Measurements from ENCODE around the gene LIPT1.
A peak's percentile ranks its signal among the peaks of the same experiment; 100 is the strongest.
"Not testable (repeated sequence)": the region's sequence is repeated elsewhere in the genome, so short reads cannot be mapped to it uniquely, and the experiment has no call there.

LIPT1 gene

GRCh38 chr2:99180755-99181623 lies 26.2 kb downstream of the LIPT1 start, which contains the start of the genes MITD1 and MRPL30:
Gene MITD1 (minus strand): TSS chr2:99181058. CDS start chr2:99180981, 77 bp downstream.
Gene MRPL30 (plus strand): TSS chr2:99181184. CDS start chr2:99186204, 5,020 bp downstream.
- H3K36me3 ChIP-seq (ENCODE audit: insufficient read depth, low read depth, low read length) = peaks cover 9% of the 10 kb centered on the region
- no peaks in the 10 kb centered on the region for H3K9me3 ChIP-seq (ENCODE audit: insufficient read depth, low read depth, low read length)
- peak within 1 kb of the TSS; percentile 82 for H3K27ac ChIP-seq (ENCODE audit: low read length)
- H3K9ac ChIP-seq (ENCODE audit: low read depth, low read length) = peak within 1 kb of the TSS; percentile 97
- peak within 1 kb of the TSS; percentile 95 for H3K4me3 ChIP-seq (ENCODE audit: low read length)
- peaks cover 4% of the 10 kb centered on the region for H3K4me1 ChIP-seq (ENCODE audit: insufficient read depth, low read length)
- no peaks in the 10 kb centered on the region for H3K27me3 ChIP-seq (ENCODE audit: insufficient read depth, low read length)

DNA sequence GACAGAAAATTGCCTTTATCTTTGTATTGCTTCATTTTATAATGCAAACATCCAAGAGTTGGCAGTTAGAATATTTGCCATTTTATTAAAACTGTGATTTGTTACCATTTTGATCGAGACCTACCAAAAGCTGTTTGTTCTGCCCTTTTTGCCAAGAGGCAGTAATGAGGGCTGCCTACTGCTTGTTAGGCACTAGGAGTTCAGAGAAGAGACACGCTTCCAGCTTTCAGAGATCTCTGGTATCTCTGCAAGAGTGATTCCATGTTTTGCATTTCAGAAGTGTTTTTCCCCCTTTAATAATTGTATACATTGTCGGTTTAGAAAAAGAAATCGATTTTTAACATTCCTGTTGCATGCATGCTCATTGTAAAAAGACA lies 26.8 kb downstream of the LIPT1 start:
- Histone ChIP-seq H3K9me3 (ENCODE audit: insufficient read depth, low read depth, low read length) (no peaks in the 10 kb centered on the region), H3K9ac (ENCODE audit: low read depth, low read length) (peak overlapping the region; percentile 97), H3K4me1 (ENCODE audit: insufficient read depth, low read length) (peaks cover 4% of the 10 kb centered on the region), H3K27me3 (ENCODE audit: insufficient read depth, low read length) (no peaks in the 10 kb centered on the region), H3K4me3 (ENCODE audit: low read length) (peak overlapping the region; percentile 95), H3K36me3 (ENCODE audit: insufficient read depth, low read depth, low read length) (peaks cover 9% of the 10 kb centered on the region), H3K27ac (ENCODE audit: low read length) (peak overlapping the region; percentile 82)

DNA sequence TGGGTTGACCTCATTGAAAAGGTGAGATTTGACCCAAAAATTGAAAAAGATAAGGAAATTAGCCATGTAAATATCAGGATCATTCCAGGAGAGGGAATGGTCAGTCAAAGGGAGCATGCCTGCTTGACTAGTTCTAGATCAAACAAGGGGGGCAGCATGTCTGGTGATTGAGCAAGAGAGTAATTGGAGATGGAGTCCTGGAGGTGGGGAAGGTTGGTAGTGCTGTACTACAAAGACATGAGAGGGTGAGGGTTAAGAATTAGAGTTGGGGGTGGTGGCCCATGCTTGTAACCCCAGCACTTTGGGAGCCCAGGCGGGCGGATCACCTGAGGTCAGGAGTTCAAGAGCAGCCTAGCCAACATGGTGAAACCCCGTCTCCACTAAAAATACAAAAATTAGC lies 28.3 kb downstream of the LIPT1 start:
- Histone ChIP-seq H3K4me3 (ENCODE audit: low read length) (peak overlapping the region; percentile 95), H3K4me1 (ENCODE audit: insufficient read depth, low read length) (peaks cover 4% of the 10 kb centered on the region), H3K27me3 (ENCODE audit: insufficient read depth, low read length) (no peaks in the 10 kb centered on the region), H3K36me3 (ENCODE audit: insufficient read depth, low read depth, low read length) (peaks cover 20% of the 10 kb centered on the region), H3K27ac (ENCODE audit: low read length) (no peak overlapping the region), H3K9me3 (ENCODE audit: insufficient read depth, low read depth, low read length) (no peaks in the 10 kb centered on the region), H3K9ac (ENCODE audit: low read depth, low read length) (peak overlapping the region; percentile 47; the same call in 1 of the 2 replicates)

DNA sequence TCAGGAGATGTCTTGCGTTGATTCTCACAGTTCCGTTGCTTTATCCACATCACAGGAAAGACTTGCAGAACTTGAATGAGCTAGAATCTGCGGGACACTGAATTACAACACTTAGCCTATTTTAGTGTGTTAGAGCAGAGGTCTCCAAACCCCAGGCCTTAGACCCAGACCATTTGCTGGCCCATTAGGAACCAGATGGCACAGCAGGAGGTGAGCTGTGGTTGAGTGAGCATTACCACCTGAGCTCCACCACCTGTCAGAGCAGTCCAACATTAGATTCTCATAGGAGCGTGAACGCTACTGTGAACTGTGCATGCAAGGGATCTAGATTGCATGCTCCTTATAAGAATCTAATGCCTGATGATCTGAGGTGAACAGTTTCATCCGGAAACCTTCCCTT lies 30.0 kb downstream of the LIPT1 start:
- Histone ChIP-seq H3K27me3 (ENCODE audit: insufficient read depth, low read length) (no peaks in the 10 kb centered on the region), H3K9me3 (ENCODE audit: insufficient read depth, low read depth, low read length) (no peaks in the 10 kb centered on the region), H3K36me3 (ENCODE audit: insufficient read depth, low read depth, low read length) (peaks cover 30% of the 10 kb centered on the region)

DNA sequence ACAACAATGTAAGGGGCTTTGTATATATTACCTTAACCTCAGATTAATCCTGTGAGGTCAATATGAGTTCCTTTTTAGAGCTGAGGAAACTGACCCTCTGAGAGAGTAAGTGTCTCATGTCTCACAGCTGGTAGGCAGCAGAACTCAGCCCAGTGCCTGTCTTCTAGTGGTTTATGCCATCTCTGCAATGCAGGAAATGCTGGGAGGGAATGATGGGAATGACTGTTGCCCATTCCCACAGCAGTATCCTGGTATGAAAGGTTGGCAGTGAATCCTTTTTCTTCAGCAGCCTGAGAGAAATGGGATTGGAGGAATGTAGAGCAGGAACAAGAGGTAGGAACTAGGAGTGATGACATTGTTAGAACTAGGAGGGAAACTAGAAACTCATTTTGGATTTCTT lies 32.2 kb downstream of the LIPT1 start:
- no peaks in the 10 kb centered on the region for H3K27me3 ChIP-seq (ENCODE audit: insufficient read depth, low read length)
- no peaks in the 10 kb centered on the region for H3K4me1 ChIP-seq (ENCODE audit: insufficient read depth, low read length)
- H3K36me3 ChIP-seq (ENCODE audit: insufficient read depth, low read depth, low read length) = peaks cover 52% of the 10 kb centered on the region
- H3K4me3 ChIP-seq (ENCODE audit: low read length) = no peak overlapping the region
- H3K9me3 ChIP-seq (ENCODE audit: insufficient read depth, low read depth, low read length) = no peaks in the 10 kb centered on the region
- H3K27ac ChIP-seq (ENCODE audit: low read length) = no peak overlapping the region
- H3K9ac ChIP-seq (ENCODE audit: low read depth, low read length) = no peak overlapping the region

More for the DNA sequence above, 30.0 kb downstream of the LIPT1 start:
- Histone ChIP-seq H3K4me3 (ENCODE audit: low read length) (no peak overlapping the region), H3K9ac (ENCODE audit: low read depth, low read length) (no peak overlapping the region), H3K27ac (ENCODE audit: low read length) (no peak overlapping the region), H3K4me1 (ENCODE audit: insufficient read depth, low read length) (peaks cover 4% of the 10 kb centered on the region)

- Histone ChIP-seq H3K9me3 (ENCODE audit: insufficient read depth, low read depth, low read length) (no peaks in the 10 kb centered on the region), H3K9ac (ENCODE audit: low read depth, low read length) (no peak overlapping the region), H3K27me3 (ENCODE audit: insufficient read depth, low read length) (no peaks in the 10 kb centered on the region), H3K4me3 (ENCODE audit: low read length) (no peak overlapping the region), H3K4me1 (ENCODE audit: insufficient read depth, low read length) (no peaks in the 10 kb centered on the region), H3K27ac (ENCODE audit: low read length) (no peak overlapping the region), H3K36me3 (ENCODE audit: insufficient read depth, low read depth, low read length) (peaks cover 59% of the 10 kb centered on the region)
These were observed 33.6 kb downstream of the LIPT1 start for GRCh38 chr2:99188357-99188756.

- no peaks in the 10 kb centered on the region for H3K9me3 ChIP-seq (ENCODE audit: insufficient read depth, low read depth, low read length)
- H3K27ac ChIP-seq (ENCODE audit: low read length) = no peak overlapping the region
These were observed 35.8 kb downstream of the LIPT1 start for GRCh38 chr2:99190548-99190947.

DNA sequence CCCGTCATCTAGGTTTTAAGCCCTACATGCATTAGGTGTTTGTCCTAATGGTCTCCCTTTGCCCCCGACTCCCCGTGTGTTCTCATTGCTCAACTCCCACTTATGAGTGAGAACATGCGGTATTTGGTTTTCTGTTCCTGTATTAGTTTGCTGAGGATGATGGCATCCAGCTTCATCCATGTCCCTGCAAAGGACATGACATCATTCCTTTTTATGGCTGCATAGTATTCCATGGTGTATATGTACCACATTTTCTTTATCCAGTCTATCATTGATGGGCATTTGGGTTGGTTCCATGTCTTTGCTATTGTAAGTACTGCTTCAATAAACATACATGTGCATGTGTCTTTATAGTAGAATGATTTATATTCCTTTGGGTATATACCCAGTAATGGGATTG lies 37.6 kb downstream of the LIPT1 start:
- not testable (repeated sequence) for H3K27ac ChIP-seq (ENCODE audit: low read length); H3K9me3 ChIP-seq (ENCODE audit: insufficient read depth, low read depth, low read length)
- peaks cover 91% of the 10 kb centered on the region for H3K36me3 ChIP-seq (ENCODE audit: insufficient read depth, low read depth, low read length)

More at GRCh38 chr2:99190548-99190947, 35.8 kb downstream of the LIPT1 start:
- Histone ChIP-seq H3K4me3 (ENCODE audit: low read length) (no peak overlapping the region), H3K36me3 (ENCODE audit: insufficient read depth, low read depth, low read length) (peaks cover 80% of the 10 kb centered on the region), H3K4me1 (ENCODE audit: insufficient read depth, low read length) (no peaks in the 10 kb centered on the region), H3K9ac (ENCODE audit: low read depth, low read length) (no peak overlapping the region), H3K27me3 (ENCODE audit: insufficient read depth, low read length) (no peaks in the 10 kb centered on the region)

DNA sequence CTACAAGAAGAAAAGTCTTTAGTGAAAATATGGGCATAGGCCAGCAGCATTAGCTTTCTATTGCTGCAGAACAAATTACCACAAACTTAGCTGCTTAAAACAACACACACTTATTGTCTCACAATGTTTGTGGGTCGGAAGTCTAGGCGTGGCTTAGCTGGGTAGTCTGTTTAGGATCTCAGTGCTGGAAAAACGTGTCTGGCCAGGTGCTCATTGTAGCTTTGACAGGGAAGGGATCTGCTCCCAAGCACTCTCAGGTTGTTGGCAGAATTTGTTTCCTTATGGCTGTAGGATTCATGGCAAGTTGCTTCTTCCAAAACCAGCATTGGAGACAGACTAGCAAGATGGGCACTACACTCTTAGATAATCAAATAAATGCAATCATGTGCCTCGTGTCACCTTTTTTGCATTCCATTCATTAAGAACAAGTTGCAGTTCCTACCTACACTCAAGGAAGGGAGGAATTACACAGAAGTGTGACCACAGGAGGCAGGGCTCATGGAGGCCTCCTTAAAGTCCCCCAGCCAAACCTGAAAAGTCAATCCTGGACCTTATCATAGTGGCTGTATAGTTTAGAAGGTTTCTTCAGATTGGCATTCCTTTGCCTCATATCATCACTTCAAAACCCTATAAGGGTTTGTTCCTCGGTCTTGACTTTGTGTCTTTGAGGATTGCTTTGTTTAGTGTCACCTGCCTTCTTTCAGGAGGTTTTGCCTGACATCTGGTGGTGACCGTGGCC lies 43.5 kb downstream of the LIPT1 start:
- peaks cover 3% of the 10 kb centered on the region for H3K9me3 ChIP-seq (ENCODE audit: insufficient read depth, low read depth, low read length)
- no peaks in the 10 kb centered on the region for H3K4me1 ChIP-seq (ENCODE audit: insufficient read depth, low read length)
- no peak overlapping the region for H3K4me3 ChIP-seq (ENCODE audit: low read length)
- H3K27me3 ChIP-seq (ENCODE audit: insufficient read depth, low read length) = no peaks in the 10 kb centered on the region
- H3K9ac ChIP-seq (ENCODE audit: low read depth, low read length) = no peak overlapping the region
- H3K36me3 ChIP-seq (ENCODE audit: insufficient read depth, low read depth, low read length) = peaks cover 48% of the 10 kb centered on the region
- no peak overlapping the region for H3K27ac ChIP-seq (ENCODE audit: low read length)

More for the DNA sequence above, 37.6 kb downstream of the LIPT1 start:
- not testable (repeated sequence) for H3K9ac ChIP-seq (ENCODE audit: low read depth, low read length); H3K4me3 ChIP-seq (ENCODE audit: low read length); H3K27me3 ChIP-seq (ENCODE audit: insufficient read depth, low read length); H3K4me1 ChIP-seq (ENCODE audit: insufficient read depth, low read length)

GRCh38 chr2:99200076-99200800 lies 45.5 kb downstream of the LIPT1 start:
- no peak overlapping the region for H3K9ac ChIP-seq (ENCODE audit: low read depth, low read length)
- no peak overlapping the region for H3K4me3 ChIP-seq (ENCODE audit: low read length)
- H3K27me3 ChIP-seq (ENCODE audit: insufficient read depth, low read length) = no peaks in the 10 kb centered on the region

GRCh38 chr2:99201959-99202678 lies 47.4 kb downstream of the LIPT1 start:
- Histone ChIP-seq H3K4me3 (ENCODE audit: low read length) (no peak overlapping the region), H3K27ac (ENCODE audit: low read length) (no peak overlapping the region), H3K9me3 (ENCODE audit: insufficient read depth, low read depth, low read length) (peaks cover 32% of the 10 kb centered on the region), H3K27me3 (ENCODE audit: insufficient read depth, low read length) (no peaks in the 10 kb centered on the region), H3K4me1 (ENCODE audit: insufficient read depth, low read length) (no peaks in the 10 kb centered on the region), H3K9ac (ENCODE audit: low read depth, low read length) (no peak overlapping the region), H3K36me3 (ENCODE audit: insufficient read depth, low read depth, low read length) (peaks cover 10% of the 10 kb centered on the region)

More at GRCh38 chr2:99200076-99200800, 45.5 kb downstream of the LIPT1 start:
- no peak overlapping the region for H3K27ac ChIP-seq (ENCODE audit: low read length)
- no peaks in the 10 kb centered on the region for H3K4me1 ChIP-seq (ENCODE audit: insufficient read depth, low read length)
- H3K36me3 ChIP-seq (ENCODE audit: insufficient read depth, low read depth, low read length) = peaks cover 29% of the 10 kb centered on the region
- peaks cover 19% of the 10 kb centered on the region for H3K9me3 ChIP-seq (ENCODE audit: insufficient read depth, low read depth, low read length)
